CD8-positive, alpha-beta memory T cell (primary cell): Measurements from ENCODE around the gene CFAP100. TPM values are rescaled to one million over a fixed set of nuclear protein-coding genes. Genes with fewer than 3 reads are reported as not detected.

Experiments used
- CTCF ChIA-PET: fragments of 350-600 bp; sonication (Branson Sonifier 250); formaldehyde crosslinking; loops from one replicate; lab custom pipeline; 2021; ENCODE audit warnings: antibody characterized with exemption; lab: Charles Lee
- POLR2A ChIA-PET: fragments of 350-600 bp; sonication (Branson Sonifier 250); formaldehyde crosslinking; loops from one replicate; lab custom pipeline; 2021; ENCODE audit warnings: antibody characterized with exemption; lab: Charles Lee
- DNase-seq, 5 donors: peaks; one replicate each; pipeline versions ENCODE4 v3.0.0 to v3.0.0-alpha.2; 2020 to 2022; ENCODE audit warnings: mixed read lengths in 1 of 5
- H3K27ac ChIP-seq: one replicate; pipeline ENCODE4 v1.7.0; 2013; ENCODE audit warnings: low read depth, mild to moderate bottlenecking, low read length, moderate library complexity
- H3K27me3 ChIP-seq: 2 replicates; pipeline ENCODE4 v1.7.0; 2013; ENCODE audit warnings: low read length, mild to moderate bottlenecking; ENCODE audit not compliant: insufficient read depth, poor library complexity, severe bottlenecking
- H3K36me3 ChIP-seq: 2 replicates; pipeline ENCODE4 v1.7.0; 2013; ENCODE audit warnings: mild to moderate bottlenecking, low read length, moderate library complexity; ENCODE audit not compliant: insufficient read depth
- H3K4me1 ChIP-seq: 2 replicates; pipeline ENCODE4 v1.7.0; 2013; ENCODE audit warnings: mild to moderate bottlenecking, low read length, moderate library complexity; ENCODE audit not compliant: insufficient read depth
- H3K4me3 ChIP-seq: 2 replicates; pipeline ENCODE4 v1.7.0; 2013; ENCODE audit warnings: mild to moderate bottlenecking, low read length
- H3K9me3 ChIP-seq: 2 replicates; pipeline ENCODE4 v1.7.0; 2013; ENCODE audit warnings: mild to moderate bottlenecking, low read length
- H3K27ac Mint-ChIP-seq, 8 donors: one replicate each; pipeline ENCODE4 v1.8.0; 2020 to 2021; ENCODE audit warnings: mixed read lengths in 8 of 8, mild to moderate bottlenecking in 6 of 8, inconsistent platforms in 3 of 8, moderate library complexity in 3 of 8
- H3K27me3 Mint-ChIP-seq, 2 donors: one replicate each; pipeline ENCODE4 v1.8.0; 2020 to 2021; ENCODE audit warnings: mixed read lengths in 2 of 2, mild to moderate bottlenecking in 1 of 2, moderate library complexity in 1 of 2
- H3K36me3 Mint-ChIP-seq, 3 donors: one replicate each; pipeline ENCODE4 v1.8.0; 2020 to 2021; ENCODE audit warnings: mixed read lengths in 3 of 3, inconsistent platforms in 1 of 3, mild to moderate bottlenecking in 1 of 3
- H3K4me1 Mint-ChIP-seq, 3 donors: one replicate each; pipeline ENCODE4 v1.8.0; 2020 to 2021; ENCODE audit warnings: mixed read lengths in 3 of 3, inconsistent platforms in 1 of 3, mild to moderate bottlenecking in 1 of 3
- H3K4me3 Mint-ChIP-seq, 7 donors: one replicate each; pipeline ENCODE4 v1.8.0; 2020 to 2021; ENCODE audit warnings: mixed read lengths in 7 of 7, mild to moderate bottlenecking in 6 of 7, moderate library complexity in 4 of 7, inconsistent platforms in 2 of 7
- H3K9me3 Mint-ChIP-seq, 5 donors: one replicate each; pipeline ENCODE4 v1.8.0; 2020 to 2022; ENCODE audit warnings: mixed read lengths in 5 of 5, mild to moderate bottlenecking in 3 of 5, moderate library complexity in 2 of 5, inconsistent platforms in 1 of 5
- polyA plus RNA-seq: library from polyadenylated mRNA; unstranded; fragments of 300-500 nt; fragmentation: Illumina TruSeq; gene quantifications from one replicate; pipeline ENCODE4 v1.2.3, GENCODE V29; 2021
- total RNA-seq, 2 experiments: library from RNA; stranded (reverse); gene quantifications; one replicate each; pipeline ENCODE4 v1.2.3, GENCODE V29; 2021

Gene CFAP100
- total and polyA plus RNA-seq, 3 experiments from 2014 or later, result not detected

DNA sequence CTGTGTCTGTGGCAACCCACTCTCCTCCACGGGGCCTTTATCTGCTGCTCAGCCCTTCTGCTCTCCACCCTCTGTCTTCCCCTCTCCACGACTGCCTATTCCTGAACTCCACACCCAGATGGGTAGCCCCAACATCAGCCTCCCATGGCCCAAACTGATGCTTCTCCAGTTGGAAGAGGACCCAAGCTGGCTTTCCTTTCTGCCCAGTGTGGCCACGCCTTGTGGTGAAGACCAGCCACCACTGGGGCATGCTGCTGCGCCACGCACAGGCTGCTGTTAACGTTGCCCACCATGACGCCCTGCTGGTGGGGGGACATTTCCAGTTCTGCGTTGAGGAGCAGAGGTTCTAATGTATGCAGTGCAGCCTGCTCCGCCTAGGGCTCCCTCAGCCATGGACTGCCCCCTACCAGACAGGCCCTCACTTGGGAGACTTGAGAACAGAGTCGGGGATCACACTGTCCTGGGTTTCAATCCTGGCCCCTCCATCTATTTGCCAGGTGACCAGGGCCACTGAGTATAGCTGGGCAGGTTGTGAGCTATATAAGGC, 26.9 kb downstream of the CFAP100 start:
- no peaks in the 10 kb centered on the region for H3K27me3 ChIP-seq
- ChIA-PET POLR2A (no interaction called here), CTCF (no interaction called here)
- H3K4me1 Mint-ChIP-seq, result no peaks in the 10 kb centered on the region
- H3K27ac ChIP-seq, result no peak overlapping the region
- no peak overlapping the region for H3K4me3 Mint-ChIP-seq
- no peaks in the 10 kb centered on the region for H3K9me3 ChIP-seq
- DNase-seq, result no peak
- no peak overlapping the region for H3K4me3 ChIP-seq
- H3K27me3 Mint-ChIP-seq, result peaks cover 6 to 7% of the 10 kb centered on the region in 2 donors
- H3K9me3 Mint-ChIP-seq, result peaks cover 7 to 17% (median 9%) of the 10 kb centered on the region in 5 donors
- no peaks in the 10 kb centered on the region for H3K4me1 ChIP-seq
- H3K36me3 Mint-ChIP-seq, result peaks cover 2 to 14% (median 8%) of the 10 kb centered on the region in 3 donors
- H3K36me3 ChIP-seq, result no peaks in the 10 kb centered on the region
- H3K27ac Mint-ChIP-seq, result peak overlapping the region in 1 of 8 donors; percentile 87

DNA sequence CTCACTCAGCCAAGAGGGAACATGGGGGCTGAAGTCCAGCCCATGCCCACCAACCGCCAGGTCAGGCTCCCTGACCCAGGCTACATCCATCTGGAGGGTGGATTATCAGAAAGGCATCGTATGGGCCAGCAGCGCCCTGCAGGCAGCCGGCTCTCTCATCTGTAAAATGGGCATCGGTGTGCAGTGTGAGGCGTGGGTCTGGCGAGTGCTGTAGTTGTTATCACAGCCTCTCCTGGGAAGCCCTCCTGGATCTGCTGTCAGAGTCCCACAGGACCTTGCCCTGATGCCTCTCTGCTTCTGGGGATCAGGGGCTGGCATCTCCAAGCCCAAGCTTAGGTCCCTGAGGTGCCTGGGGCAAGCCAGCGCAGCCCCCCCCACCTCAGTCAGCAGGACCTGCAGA, 27.4 kb downstream of the CFAP100 start:
- Mint-ChIP-seq H3K27ac (no peak overlapping the region), H3K36me3 (peaks cover 2 to 14% (median 8%) of the 10 kb centered on the region in 3 donors), H3K4me1 (no peaks in the 10 kb centered on the region), H3K9me3 (peaks cover 8 to 17% (median 13%) of the 10 kb centered on the region in 5 donors), H3K4me3 (no peak overlapping the region), H3K27me3 (peaks cover 3% of the 10 kb centered on the region in 2 donors)
- DNase-seq, result no peak
- ChIA-PET CTCF (no interaction called here), POLR2A (no interaction called here)
- Histone ChIP-seq H3K36me3 (no peaks in the 10 kb centered on the region), H3K27ac (no peak overlapping the region), H3K27me3 (no peaks in the 10 kb centered on the region), H3K4me3 (no peak overlapping the region), H3K9me3 (no peaks in the 10 kb centered on the region), H3K4me1 (no peaks in the 10 kb centered on the region)

DNA sequence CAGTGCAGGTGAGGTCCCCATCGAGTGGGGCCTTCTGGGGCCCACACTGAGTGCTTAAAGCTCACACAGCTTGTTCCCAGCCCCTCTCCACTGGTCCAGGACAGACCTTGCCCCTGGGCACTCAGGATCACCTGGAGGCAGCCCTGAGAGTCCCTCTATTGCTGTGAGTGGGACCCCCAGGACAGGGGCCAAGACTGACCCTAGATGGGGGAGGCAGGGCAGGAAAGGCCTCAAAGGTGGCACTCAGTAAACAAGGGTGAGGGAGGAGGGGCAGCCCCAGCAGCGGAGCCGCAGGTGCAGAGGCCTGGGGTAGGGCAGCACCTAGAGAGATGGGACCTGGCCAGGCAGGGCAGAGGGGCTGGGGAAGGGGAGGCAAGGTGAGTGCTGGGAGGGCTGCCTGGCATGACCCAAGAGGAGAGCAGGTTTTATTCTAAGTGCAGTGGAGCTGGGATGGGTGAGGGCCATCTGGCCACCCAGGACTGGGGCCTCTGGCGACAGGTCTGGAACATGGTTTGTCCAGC, 27.9 kb downstream of the CFAP100 start:
- no peak for DNase-seq
- peaks cover 2 to 14% (median 9%) of the 10 kb centered on the region in 3 donors for H3K36me3 Mint-ChIP-seq
- CTCF ChIA-PET, result no interaction called here

DNA sequence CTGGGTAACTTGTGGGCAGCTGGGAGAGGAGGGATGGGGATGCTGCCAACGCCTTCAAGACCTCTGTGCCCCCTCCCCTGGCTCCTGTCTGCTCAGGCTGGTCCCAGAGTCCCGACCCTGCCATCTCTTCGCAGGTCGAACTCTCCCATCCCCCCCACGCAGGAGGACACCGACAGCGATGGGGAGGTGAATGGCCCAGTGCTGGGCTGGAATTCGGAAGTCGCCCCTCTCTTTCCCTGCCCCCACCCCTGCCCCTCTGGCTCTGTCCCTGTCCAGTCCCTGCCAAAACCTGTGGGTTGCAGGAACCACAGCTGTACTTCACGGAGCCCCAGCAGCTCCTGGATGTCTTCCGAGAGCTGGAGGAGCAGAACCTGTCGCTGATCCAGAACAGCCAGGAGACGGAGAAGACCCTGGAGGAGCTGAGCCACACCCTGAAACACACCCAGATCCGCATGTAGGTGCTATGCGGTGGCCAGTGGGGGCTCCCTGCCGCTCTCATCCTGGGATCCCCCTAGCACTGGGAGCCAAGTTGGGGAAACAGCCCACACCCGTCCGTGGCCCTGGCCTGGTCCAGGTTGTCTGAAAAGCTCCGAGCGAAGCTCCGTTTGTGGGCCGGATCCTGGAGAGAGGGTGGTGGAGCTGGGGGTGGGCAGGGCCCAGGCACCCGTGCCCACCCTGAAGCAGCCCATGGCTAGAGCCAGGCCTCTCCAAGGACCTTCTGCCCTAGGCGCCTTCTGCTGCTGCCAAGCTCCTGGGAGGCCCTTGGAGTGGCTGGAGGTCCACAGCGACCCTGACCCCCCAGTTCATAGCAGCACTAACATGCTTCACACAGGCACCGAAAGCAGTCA, 28.7 kb downstream of the CFAP100 start:
- no peak for DNase-seq
- Mint-ChIP-seq H3K9me3 (peaks cover 9 to 22% (median 13%) of the 10 kb centered on the region in 5 donors), H3K27ac (no peak overlapping the region), H3K4me3 (no peak overlapping the region), H3K36me3 (peaks cover 2 to 14% (median 9%) of the 10 kb centered on the region in 3 donors), H3K4me1 (no peaks in the 10 kb centered on the region), H3K27me3 (no peaks in the 10 kb centered on the region)
- H3K4me1 ChIP-seq, result no peaks in the 10 kb centered on the region
- H3K36me3 ChIP-seq, result no peaks in the 10 kb centered on the region
- no peak overlapping the region for H3K4me3 ChIP-seq
- H3K9me3 ChIP-seq, result no peaks in the 10 kb centered on the region
- H3K27ac ChIP-seq, result no peak overlapping the region
- H3K27me3 ChIP-seq, result no peaks in the 10 kb centered on the region
- ChIA-PET POLR2A (interaction anchor here (0.6 kb wide), 1 partner anchor 35 kb away, joined by 3 read pairs; no protein-coding TSS in a partner anchor), CTCF (no interaction called here)

More for the DNA sequence above, 27.9 kb downstream of the CFAP100 start:
- Mint-ChIP-seq H3K4me3 (no peak overlapping the region), H3K9me3 (peaks cover 9 to 18% (median 13%) of the 10 kb centered on the region in 5 donors), H3K4me1 (no peaks in the 10 kb centered on the region), H3K27me3 (no peaks in the 10 kb centered on the region), H3K27ac (no peak overlapping the region)
- Histone ChIP-seq H3K4me1 (no peaks in the 10 kb centered on the region), H3K4me3 (no peak overlapping the region), H3K27ac (no peak overlapping the region), H3K9me3 (no peaks in the 10 kb centered on the region), H3K27me3 (no peaks in the 10 kb centered on the region), H3K36me3 (no peaks in the 10 kb centered on the region)
- POLR2A ChIA-PET, result interaction anchor here (0.6 kb wide), 1 partner anchor 36 kb away, joined by 3 read pairs; no protein-coding TSS in a partner anchor

DNA sequence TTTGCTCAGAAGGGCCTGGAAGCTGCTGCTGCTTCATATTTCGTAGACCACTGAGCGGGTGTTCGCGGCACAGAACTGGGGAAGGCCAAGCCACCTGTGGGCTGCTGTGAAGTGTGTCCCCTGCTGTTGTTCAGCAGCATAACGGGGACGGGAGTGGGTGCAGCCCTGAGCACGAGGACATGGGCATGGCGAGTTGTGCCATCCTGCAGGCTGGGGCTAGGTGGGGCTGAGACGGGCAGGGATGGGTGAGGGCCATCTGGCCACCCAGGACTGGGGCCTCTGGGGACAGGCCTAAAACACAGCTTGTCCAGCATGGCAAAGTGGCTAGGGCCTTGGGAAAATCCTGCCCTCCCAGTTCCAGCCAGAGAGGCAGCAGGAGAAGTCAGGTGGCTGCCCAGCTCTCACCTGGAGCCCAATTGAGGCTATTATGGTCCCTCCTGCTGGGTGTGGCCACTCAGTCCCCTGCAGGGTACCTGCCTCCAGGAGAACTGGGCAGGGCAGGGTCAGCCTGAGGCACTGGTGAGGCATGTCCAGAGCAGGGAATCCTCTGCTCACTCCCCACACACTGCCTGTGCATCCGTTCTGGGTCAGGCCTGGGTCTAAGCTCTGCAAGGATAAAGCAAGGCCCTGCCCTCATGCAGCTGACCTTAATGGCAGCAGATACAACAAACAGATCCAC, 29.5 kb downstream of the CFAP100 start:
- H3K27me3 Mint-ChIP-seq, result no peaks in the 10 kb centered on the region
- CTCF ChIA-PET, result no interaction called here
- Histone ChIP-seq H3K27ac (no peak overlapping the region), H3K4me3 (no peak overlapping the region), H3K27me3 (no peaks in the 10 kb centered on the region), H3K4me1 (no peaks in the 10 kb centered on the region), H3K9me3 (no peaks in the 10 kb centered on the region), H3K36me3 (no peaks in the 10 kb centered on the region)
- no peak for DNase-seq
- no peak overlapping the region for H3K4me3 Mint-ChIP-seq
- POLR2A ChIA-PET, result no interaction called here
- no peak overlapping the region for H3K27ac Mint-ChIP-seq
- peaks cover 9 to 22% (median 13%) of the 10 kb centered on the region in 5 donors for H3K9me3 Mint-ChIP-seq
- H3K36me3 Mint-ChIP-seq, result peaks cover 2 to 14% (median 9%) of the 10 kb centered on the region in 3 donors
- H3K4me1 Mint-ChIP-seq, result no peaks in the 10 kb centered on the region

DNA sequence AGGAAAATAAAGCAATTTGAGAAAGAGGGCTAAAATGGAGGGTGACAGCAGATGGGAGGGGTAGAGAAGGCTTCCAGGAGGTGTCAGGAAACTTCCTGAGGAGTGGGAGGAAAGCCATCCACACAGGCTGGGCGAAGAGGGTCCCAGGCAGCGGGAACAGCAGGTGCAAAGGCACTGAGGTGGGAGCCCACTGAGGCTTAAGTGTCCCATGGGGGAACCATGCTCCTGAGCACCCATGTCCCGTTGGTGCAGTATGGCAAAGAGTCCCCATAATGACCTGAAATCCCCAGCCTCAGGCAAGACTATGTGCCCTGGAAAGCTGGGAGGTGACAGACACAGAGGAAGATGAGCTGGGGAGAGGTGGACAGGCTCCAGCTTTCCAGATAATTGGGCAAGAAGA, 30.0 kb downstream of the CFAP100 start:
- H3K36me3 ChIP-seq, result no peaks in the 10 kb centered on the region
- H3K27ac ChIP-seq, result no peak overlapping the region
- no peaks in the 10 kb centered on the region for H3K4me1 ChIP-seq
- POLR2A ChIA-PET, result no interaction called here
- Mint-ChIP-seq H3K9me3 (peaks cover 9 to 22% (median 13%) of the 10 kb centered on the region in 5 donors), H3K27me3 (no peaks in the 10 kb centered on the region), H3K27ac (no peak overlapping the region), H3K4me3 (no peak overlapping the region), H3K36me3 (peaks cover 2 to 14% (median 9%) of the 10 kb centered on the region in 3 donors), H3K4me1 (no peaks in the 10 kb centered on the region)
- no peaks in the 10 kb centered on the region for H3K9me3 ChIP-seq
- no peak overlapping the region for H3K4me3 ChIP-seq
- CTCF ChIA-PET, result no interaction called here
- no peaks in the 10 kb centered on the region for H3K27me3 ChIP-seq
- no peak for DNase-seq

DNA sequence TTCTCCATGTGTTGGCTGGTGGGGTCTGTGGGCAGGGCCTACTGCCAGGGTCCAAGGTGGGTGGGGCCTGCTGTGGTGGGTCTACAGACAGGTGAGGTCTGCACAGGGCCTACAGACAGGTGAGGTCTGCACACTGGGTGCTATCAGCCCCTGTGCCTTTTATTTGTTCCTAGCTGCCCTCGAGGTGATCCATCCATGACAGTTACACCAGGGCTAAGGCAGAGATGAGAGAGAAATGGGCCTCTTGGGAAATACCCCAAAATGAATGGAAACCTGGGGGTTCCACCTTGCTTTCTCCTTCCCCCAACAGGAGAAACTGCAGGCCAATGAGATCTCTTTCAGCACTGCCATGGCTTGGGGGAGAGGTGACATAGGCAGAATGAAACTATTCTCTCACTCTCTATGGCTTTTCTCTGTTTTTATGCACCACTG, 36.4 kb downstream of the CFAP100 start:
- POLR2A ChIA-PET, result no interaction called here
- no peaks in the 10 kb centered on the region for H3K9me3 ChIP-seq
- H3K36me3 ChIP-seq, result no peaks in the 10 kb centered on the region
- Mint-ChIP-seq H3K36me3 (peaks cover under 1 to 25% (median 6%) of the 10 kb centered on the region in 3 donors), H3K9me3 (peaks cover 2 to 13% (median 6%) of the 10 kb centered on the region in 5 donors), H3K4me1 (no peaks in the 10 kb centered on the region), H3K27ac (no peak overlapping the region), H3K4me3 (no peak overlapping the region), H3K27me3 (peaks cover 0 to 2% of the 10 kb centered on the region in 2 donors)
- H3K4me3 ChIP-seq, result no peak overlapping the region
- no peaks in the 10 kb centered on the region for H3K27me3 ChIP-seq
- H3K27ac ChIP-seq, result no peak overlapping the region
- CTCF ChIA-PET, result no interaction called here
- H3K4me1 ChIP-seq, result no peaks in the 10 kb centered on the region
- no peak for DNase-seq
